ENCODE measurements around the gene CNOT10. TPM values are rescaled to one million over a fixed set of nuclear protein-coding genes. Genes with fewer than 3 reads are reported as not detected.
A peak's percentile ranks its signal among the peaks of the same experiment; 100 is the strongest.

CNOT10 gene
- total and polyA plus RNA-seq, 2 donors = 28.9 to 41.6 TPM

DNA sequence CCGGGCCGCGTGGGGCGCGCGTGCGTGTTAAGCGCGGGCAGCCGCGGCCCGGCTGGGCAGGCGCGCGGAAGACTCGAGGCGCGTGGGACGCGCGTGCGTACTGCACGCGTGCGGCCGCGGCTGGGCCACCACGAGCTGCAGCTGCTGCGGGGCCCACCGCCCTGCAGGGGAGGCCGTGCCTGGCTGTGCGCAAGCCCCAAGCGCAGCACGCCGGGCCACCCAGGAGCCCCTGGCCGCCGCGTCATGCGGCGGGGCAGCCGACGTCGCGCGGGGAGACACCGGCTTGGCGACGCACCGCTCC lies 132.2 kb downstream of the CNOT10 start:
- Histone ChIP-seq H3K9me3 (ENCODE audit: control insufficient read depth in 2 of 2, insufficient read depth in 1 of 2, low read length in 1 of 2) (peaks cover 0 to 15% of the 10 kb centered on the region in 2 donors), H3K27ac (ENCODE audit: low read depth in 1 of 2, low read length in 1 of 2) (no peak overlapping the region), H3K27me3 (ENCODE audit: control insufficient read depth in 2 of 2, insufficient read depth in 1 of 2, low read length in 1 of 2) (peaks cover 56 to 76% of the 10 kb centered on the region in 2 donors), H3K4me1 (ENCODE audit: control insufficient read depth in 2 of 2, insufficient read depth in 2 of 2, low read length in 2 of 2) (peaks cover 3 to 18% of the 10 kb centered on the region in 2 donors), H3K36me3 (ENCODE audit: control insufficient read depth in 2 of 2, insufficient read depth in 2 of 2, low read length in 1 of 2) (no peaks in the 10 kb centered on the region), H3K4me3 (ENCODE audit: low read length in 2 of 2) (peak overlapping the region in 1 of 2 donors; percentile 55)
- 2% methylated on average over 49 of the region's 49 CpGs for WGBS
- DNase-seq (ENCODE audit: low read depth in 6 of 9, low spot score in 9 of 9) = peak in 2 of 9 donors; percentile 12 to 38

DNA sequence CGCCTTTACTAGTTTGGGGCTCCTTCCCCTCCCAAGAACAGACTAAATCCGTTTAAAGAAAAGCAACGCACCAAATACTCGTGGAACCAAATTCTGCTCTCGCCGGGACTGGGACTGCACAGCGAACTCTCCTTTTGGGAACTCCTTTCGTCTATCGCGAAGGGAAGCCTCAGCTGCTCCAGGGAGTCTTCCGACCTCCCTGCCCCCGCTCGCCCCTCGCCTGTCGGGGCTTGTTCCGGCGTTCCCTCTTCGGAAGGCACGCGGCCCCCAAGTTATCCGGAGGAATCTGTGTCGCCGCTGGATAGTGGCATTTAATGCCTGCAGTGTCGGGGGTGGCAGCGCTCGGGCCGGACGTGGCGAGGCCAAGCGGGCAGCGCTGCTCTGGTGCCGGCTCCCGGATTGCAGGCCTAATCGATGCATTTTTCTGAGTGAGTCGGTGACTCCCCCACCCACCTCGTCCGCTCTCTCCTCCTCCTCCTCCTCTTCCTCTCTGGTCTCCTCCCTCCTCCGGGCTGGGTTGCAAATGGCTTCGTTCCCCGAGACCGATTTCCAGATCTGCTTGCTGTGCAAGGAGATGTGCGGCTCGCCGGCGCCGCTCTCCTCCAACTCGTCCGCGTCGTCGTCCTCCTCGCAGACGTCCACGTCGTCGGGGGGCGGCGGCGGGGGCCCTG lies 132.7 kb downstream of the CNOT10 start, which contains the start of gene TRIM71:
TSS of gene TRIM71 (plus strand) at position 440 of the 671 bp plus-strand sequence. CDS start at position 524, 84 bp downstream.
- Histone ChIP-seq H3K27me3 (ENCODE audit: control insufficient read depth in 2 of 2, insufficient read depth in 1 of 2, low read length in 1 of 2) (peaks cover 56 to 79% of the 10 kb centered on the region in 2 donors), H3K4me1 (ENCODE audit: control insufficient read depth in 2 of 2, insufficient read depth in 2 of 2, low read length in 2 of 2) (peaks cover 3 to 18% of the 10 kb centered on the region in 2 donors)

DNA sequence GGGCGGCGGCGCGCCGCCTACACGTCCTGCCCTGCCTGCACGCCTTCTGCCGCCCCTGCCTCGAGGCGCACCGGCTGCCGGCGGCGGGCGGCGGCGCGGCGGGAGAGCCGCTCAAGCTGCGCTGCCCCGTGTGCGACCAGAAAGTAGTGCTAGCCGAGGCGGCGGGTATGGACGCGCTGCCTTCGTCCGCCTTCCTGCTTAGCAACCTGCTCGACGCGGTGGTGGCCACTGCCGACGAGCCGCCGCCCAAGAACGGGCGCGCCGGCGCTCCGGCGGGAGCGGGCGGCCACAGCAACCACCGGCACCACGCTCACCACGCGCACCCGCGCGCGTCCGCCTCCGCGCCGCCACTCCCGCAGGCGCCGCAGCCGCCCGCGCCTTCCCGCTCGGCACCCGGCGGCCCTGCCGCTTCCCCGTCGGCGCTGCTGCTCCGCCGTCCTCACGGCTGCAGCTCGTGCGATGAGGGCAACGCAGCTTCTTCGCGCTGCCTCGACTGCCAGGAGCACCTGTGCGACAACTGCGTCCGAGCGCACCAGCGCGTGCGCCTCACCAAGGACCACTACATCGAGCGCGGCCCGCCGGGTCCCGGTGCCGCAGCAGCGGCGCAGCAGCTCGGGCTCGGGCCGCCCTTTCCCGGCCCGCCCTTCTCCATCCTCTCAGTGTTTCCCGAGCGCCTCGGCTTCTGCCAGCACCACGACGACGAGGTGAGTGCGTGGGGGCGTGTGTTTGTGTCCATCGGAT lies 133.4 kb downstream of the CNOT10 start:
- peaks cover 56 to 82% of the 10 kb centered on the region in 2 donors for H3K27me3 ChIP-seq (ENCODE audit: control insufficient read depth in 2 of 2, insufficient read depth in 1 of 2, low read length in 1 of 2)
- peak overlapping the region in 1 of 2 donors; percentile 55 for H3K4me3 ChIP-seq (ENCODE audit: low read length in 2 of 2)
- 4% methylated on average over 111 of the region's 111 CpGs for WGBS
- DNase-seq (ENCODE audit: low read depth in 6 of 9, low spot score in 9 of 9) = peak in 2 of 9 donors; percentile 6 to 15
- H3K27ac ChIP-seq (ENCODE audit: low read depth in 1 of 2, low read length in 1 of 2) = no peak overlapping the region
- H3K4me1 ChIP-seq (ENCODE audit: control insufficient read depth in 2 of 2, insufficient read depth in 2 of 2, low read length in 2 of 2) = peaks cover 3 to 18% of the 10 kb centered on the region in 2 donors
- no peaks in the 10 kb centered on the region for H3K36me3 ChIP-seq (ENCODE audit: control insufficient read depth in 2 of 2, insufficient read depth in 2 of 2, low read length in 1 of 2)
- peaks cover 0 to 15% of the 10 kb centered on the region in 2 donors for H3K9me3 ChIP-seq (ENCODE audit: control insufficient read depth in 2 of 2, insufficient read depth in 1 of 2, low read length in 1 of 2)

More for the DNA sequence above, 132.7 kb downstream of the CNOT10 start, which contains the start of gene TRIM71:
- 1% methylated on average over 59 of the region's 59 CpGs for WGBS
- DNase-seq (ENCODE audit: low read depth in 6 of 9, low spot score in 9 of 9) = peak in 2 of 9 donors; percentile 8 to 38
- Histone ChIP-seq H3K9me3 (ENCODE audit: control insufficient read depth in 2 of 2, insufficient read depth in 1 of 2, low read length in 1 of 2) (peaks cover 0 to 15% of the 10 kb centered on the region in 2 donors), H3K4me3 (ENCODE audit: low read length in 2 of 2) (peak within 1 kb of the TSS; percentile 30 to 55), H3K36me3 (ENCODE audit: control insufficient read depth in 2 of 2, insufficient read depth in 2 of 2, low read length in 1 of 2) (no peaks in the 10 kb centered on the region), H3K27ac (ENCODE audit: low read depth in 1 of 2, low read length in 1 of 2) (no peak within 1 kb of the TSS)

DNA sequence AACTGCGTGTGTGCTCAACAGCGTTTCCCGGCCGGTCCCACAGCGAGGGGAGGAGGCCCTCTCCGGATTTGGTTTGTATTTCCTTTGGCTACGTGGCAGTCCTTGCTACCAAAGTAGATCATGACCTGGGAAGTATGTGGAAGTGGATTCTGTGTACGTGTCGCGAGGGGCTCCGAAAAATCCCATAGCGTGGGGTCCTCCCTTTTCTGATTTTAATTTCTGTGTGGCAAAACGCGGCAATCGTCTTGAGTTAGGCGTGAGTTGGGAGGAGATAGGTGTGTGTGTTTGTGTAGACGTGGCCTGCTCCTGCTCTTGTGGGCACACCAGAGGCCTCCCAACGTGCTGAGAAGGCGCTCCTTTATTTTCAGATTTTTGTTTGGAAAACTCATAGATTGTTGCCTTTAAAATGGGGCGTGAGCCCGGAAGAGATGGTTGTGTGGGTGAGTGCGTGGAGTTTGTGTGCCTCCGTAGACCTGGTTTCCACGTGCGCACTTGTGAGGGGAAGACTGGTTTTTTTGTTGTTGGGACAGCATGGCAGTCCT lies 134.1 kb downstream of the CNOT10 start:
- Histone ChIP-seq H3K4me3 (ENCODE audit: low read length in 2 of 2) (no peak overlapping the region), H3K27me3 (ENCODE audit: control insufficient read depth in 2 of 2, insufficient read depth in 1 of 2, low read length in 1 of 2) (peaks cover 56 to 86% of the 10 kb centered on the region in 2 donors), H3K36me3 (ENCODE audit: control insufficient read depth in 2 of 2, insufficient read depth in 2 of 2, low read length in 1 of 2) (no peaks in the 10 kb centered on the region), H3K4me1 (ENCODE audit: control insufficient read depth in 2 of 2, insufficient read depth in 2 of 2, low read length in 2 of 2) (peaks cover 3 to 18% of the 10 kb centered on the region in 2 donors), H3K9me3 (ENCODE audit: control insufficient read depth in 2 of 2, insufficient read depth in 1 of 2, low read length in 1 of 2) (peaks cover 0 to 15% of the 10 kb centered on the region in 2 donors), H3K27ac (ENCODE audit: low read depth in 1 of 2, low read length in 1 of 2) (no peak overlapping the region)
- WGBS = 79% methylated on average over 25 of the region's 25 CpGs
- DNase-seq (ENCODE audit: low read depth in 6 of 9, low spot score in 9 of 9) = no peak

DNA sequence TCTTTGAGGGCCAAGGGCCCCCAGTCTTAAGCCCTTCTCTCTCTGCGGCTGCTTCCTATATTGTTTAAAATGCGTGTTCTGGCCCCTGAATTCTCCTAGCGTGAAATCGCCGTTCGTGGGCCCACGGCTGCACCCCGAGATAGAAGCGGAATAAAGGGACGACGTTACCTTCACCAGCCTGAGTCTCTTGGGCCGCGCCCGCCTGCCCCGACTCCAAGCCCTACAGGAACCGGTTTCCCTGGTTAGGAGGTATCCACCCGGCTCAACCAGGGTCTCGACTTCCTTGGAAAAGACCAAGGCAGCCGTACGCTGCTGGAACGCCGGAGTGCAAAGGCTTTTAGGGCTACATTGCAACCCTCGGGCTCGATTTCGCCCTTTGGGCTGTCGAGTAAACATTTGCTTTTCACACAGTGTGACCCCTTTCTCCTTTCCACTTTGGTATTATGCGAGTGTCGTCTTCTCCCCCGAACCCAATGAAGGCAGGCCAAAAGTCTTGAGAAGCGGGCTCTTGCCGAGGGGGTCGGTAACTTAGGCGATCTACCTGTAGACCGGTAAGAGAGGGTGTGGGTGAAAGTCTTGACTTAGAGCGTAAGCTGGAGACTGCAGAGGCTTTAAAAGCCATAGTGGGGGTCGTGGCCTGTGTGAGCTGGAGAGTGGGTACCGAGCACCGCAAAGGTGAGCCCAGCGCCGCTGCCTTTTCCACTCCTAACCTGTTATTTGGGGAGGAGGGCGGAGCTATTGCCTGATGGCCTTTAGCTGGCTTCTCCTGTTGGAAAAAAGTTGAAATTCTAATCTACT lies 134.8 kb downstream of the CNOT10 start:
- H3K27me3 ChIP-seq (ENCODE audit: control insufficient read depth in 2 of 2, insufficient read depth in 1 of 2, low read length in 1 of 2) = peaks cover 56 to 82% of the 10 kb centered on the region in 2 donors
- H3K4me3 ChIP-seq (ENCODE audit: low read length in 2 of 2) = no peak overlapping the region
- H3K27ac ChIP-seq (ENCODE audit: low read depth in 1 of 2, low read length in 1 of 2) = no peak overlapping the region
- peaks cover 0 to 15% of the 10 kb centered on the region in 2 donors for H3K9me3 ChIP-seq (ENCODE audit: control insufficient read depth in 2 of 2, insufficient read depth in 1 of 2, low read length in 1 of 2)
- peaks cover 3 to 15% of the 10 kb centered on the region in 2 donors for H3K4me1 ChIP-seq (ENCODE audit: control insufficient read depth in 2 of 2, insufficient read depth in 2 of 2, low read length in 2 of 2)
- 96% methylated on average over 41 of the region's 41 CpGs for WGBS
- DNase-seq (ENCODE audit: low read depth in 6 of 9, low spot score in 9 of 9) = no peak
- H3K36me3 ChIP-seq (ENCODE audit: control insufficient read depth in 2 of 2, insufficient read depth in 2 of 2, low read length in 1 of 2) = no peaks in the 10 kb centered on the region

DNA sequence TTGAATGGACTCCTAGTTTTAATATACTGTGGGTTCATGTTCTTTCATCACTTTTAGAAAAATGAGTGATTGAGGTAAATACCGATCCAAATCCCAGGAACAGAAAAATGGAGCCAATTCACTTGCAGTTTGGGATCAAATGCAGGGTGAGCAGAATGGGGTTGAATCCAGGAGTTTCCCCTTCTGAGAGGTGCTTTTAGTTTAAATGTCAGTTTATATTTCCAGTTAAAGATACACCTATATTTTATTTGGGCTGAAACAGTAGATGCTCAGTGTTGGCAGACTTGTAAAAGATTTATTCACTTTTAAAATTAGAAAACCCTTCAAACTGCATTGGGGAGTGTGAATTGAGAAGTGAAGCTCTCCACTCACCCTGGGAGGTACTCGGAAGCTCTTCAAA lies 135.4 kb downstream of the CNOT10 start:
- H3K27ac ChIP-seq (ENCODE audit: low read depth in 1 of 2, low read length in 1 of 2) = no peak overlapping the region
- H3K4me3 ChIP-seq (ENCODE audit: low read length in 2 of 2) = no peak overlapping the region
- peaks cover 3 to 12% of the 10 kb centered on the region in 2 donors for H3K4me1 ChIP-seq (ENCODE audit: control insufficient read depth in 2 of 2, insufficient read depth in 2 of 2, low read length in 2 of 2)
- no peak for DNase-seq (ENCODE audit: low read depth in 6 of 9, low spot score in 9 of 9)
- H3K27me3 ChIP-seq (ENCODE audit: control insufficient read depth in 2 of 2, insufficient read depth in 1 of 2, low read length in 1 of 2) = peaks cover 54 to 75% of the 10 kb centered on the region in 2 donors
- H3K36me3 ChIP-seq (ENCODE audit: control insufficient read depth in 2 of 2, insufficient read depth in 2 of 2, low read length in 1 of 2) = no peaks in the 10 kb centered on the region
- WGBS = 95% methylated on average over 2 of the region's 2 CpGs
- H3K9me3 ChIP-seq (ENCODE audit: control insufficient read depth in 2 of 2, insufficient read depth in 1 of 2, low read length in 1 of 2) = peaks cover 0 to 15% of the 10 kb centered on the region in 2 donors

DNA sequence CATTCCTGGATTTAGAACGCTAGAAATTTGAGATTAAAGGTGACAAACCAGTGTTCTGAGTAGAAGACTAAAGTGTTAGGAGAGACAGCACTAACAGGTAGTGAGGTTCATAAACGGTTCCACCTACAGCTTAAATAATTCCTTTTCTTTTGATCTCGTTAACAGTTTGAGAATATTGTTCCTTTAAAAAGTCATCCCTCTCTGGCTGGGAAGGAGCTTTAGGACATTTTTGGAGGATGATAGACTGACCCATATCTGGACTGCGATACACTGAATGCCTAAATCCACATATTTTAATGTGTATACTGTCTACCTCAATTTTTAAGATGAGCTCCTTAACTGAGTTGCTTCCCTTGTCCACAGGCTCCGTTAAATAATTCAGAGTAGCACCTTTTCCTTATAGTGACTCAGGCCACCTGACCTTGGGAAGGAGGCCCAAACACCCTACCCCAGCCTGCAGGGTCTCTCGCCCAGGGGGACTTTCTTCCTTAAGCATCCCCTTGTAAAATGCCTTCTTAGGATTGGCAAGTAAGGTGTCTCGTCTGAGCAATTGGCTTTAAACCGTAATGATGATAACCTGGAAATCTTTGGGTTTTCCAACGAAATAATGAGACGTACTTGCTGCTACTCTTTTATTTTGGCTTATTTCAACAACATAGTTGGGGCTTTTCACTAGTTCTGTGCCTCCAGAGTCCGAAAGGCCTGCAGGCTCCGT lies 136.1 kb downstream of the CNOT10 start:
- no peak for DNase-seq (ENCODE audit: low read depth in 6 of 9, low spot score in 9 of 9)
- Histone ChIP-seq H3K4me1 (ENCODE audit: control insufficient read depth in 2 of 2, insufficient read depth in 2 of 2, low read length in 2 of 2) (peaks cover 3 to 9% of the 10 kb centered on the region in 2 donors), H3K27ac (ENCODE audit: low read depth in 1 of 2, low read length in 1 of 2) (no peak overlapping the region), H3K36me3 (ENCODE audit: control insufficient read depth in 2 of 2, insufficient read depth in 2 of 2, low read length in 1 of 2) (no peaks in the 10 kb centered on the region), H3K9me3 (ENCODE audit: control insufficient read depth in 2 of 2, insufficient read depth in 1 of 2, low read length in 1 of 2) (peaks cover 0 to 15% of the 10 kb centered on the region in 2 donors), H3K4me3 (ENCODE audit: low read length in 2 of 2) (no peak overlapping the region), H3K27me3 (ENCODE audit: control insufficient read depth in 2 of 2, insufficient read depth in 1 of 2, low read length in 1 of 2) (peaks cover 47 to 68% of the 10 kb centered on the region in 2 donors)
- 85% methylated on average over 12 of the region's 12 CpGs for WGBS

DNA sequence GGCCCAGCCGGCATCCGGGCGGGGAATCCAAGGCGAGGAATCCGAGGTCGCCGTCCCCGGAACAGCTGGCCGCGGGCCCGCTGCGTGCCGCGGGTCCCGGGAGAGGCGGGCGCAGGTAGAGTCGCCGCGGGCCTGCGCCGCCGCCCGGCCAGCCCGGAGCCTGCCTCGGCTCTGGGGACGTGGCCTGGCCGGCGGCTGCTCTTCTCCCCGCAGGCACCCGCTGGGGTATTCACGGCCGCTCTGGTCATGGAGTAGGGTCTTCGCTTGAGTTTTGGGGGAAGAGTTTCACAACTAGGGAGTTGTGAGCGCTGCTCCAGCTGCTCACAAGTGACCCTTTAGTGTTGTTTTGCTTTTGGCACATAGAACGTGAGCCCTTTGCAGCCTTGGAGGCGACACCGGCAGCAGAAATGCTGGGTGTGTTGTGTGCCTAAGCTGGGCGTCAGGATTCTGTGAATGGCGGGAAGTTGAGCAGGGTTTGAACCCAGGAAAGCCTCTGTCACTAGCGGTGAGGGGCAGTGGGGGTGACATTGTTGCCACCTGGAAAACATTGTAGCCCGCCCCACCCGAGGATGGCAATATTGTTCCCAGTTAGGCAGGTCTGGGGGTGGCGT lies 136.8 kb downstream of the CNOT10 start:
- 92% methylated on average over 44 of the region's 44 CpGs for WGBS
- DNase-seq (ENCODE audit: low read depth in 6 of 9, low spot score in 9 of 9) = no peak
- no peak overlapping the region for H3K4me3 ChIP-seq (ENCODE audit: low read length in 2 of 2)
- H3K27ac ChIP-seq (ENCODE audit: low read depth in 1 of 2, low read length in 1 of 2) = no peak overlapping the region
- H3K27me3 ChIP-seq (ENCODE audit: control insufficient read depth in 2 of 2, insufficient read depth in 1 of 2, low read length in 1 of 2) = peaks cover 41 to 62% of the 10 kb centered on the region in 2 donors
- H3K4me1 ChIP-seq (ENCODE audit: control insufficient read depth in 2 of 2, insufficient read depth in 2 of 2, low read length in 2 of 2) = peaks cover 3 to 8% of the 10 kb centered on the region in 2 donors
- H3K36me3 ChIP-seq (ENCODE audit: control insufficient read depth in 2 of 2, insufficient read depth in 2 of 2, low read length in 1 of 2) = no peaks in the 10 kb centered on the region
- H3K9me3 ChIP-seq (ENCODE audit: control insufficient read depth in 2 of 2, insufficient read depth in 1 of 2, low read length in 1 of 2) = peaks cover 0 to 15% of the 10 kb centered on the region in 2 donors

Measured in thymus (tissue), 11 donors.